Body of pancreas (tissue), 4 donors: Measurements from ENCODE around the gene FRMPD3.

Experiments
- CTCF ChIP-seq, 7 experiments: fragments of 450-650 bp in 4 of 7; fragments of 200-600 bp in 3 of 7; sonication (generic) in 3 of 7; IDR thresholded peaks; one replicate each; pipeline ENCODE4 v1.5.1; 2016 to 2019; ENCODE audit warnings: antibody characterized with exemption in 7 of 7
- POLR2A ChIP-seq, 3 donors: fragments of 450-650 bp; IDR thresholded peaks; one replicate each; pipeline ENCODE4 v1.6.1; 2016; ENCODE audit warnings: antibody characterized with exemption in 3 of 3, mild to moderate bottlenecking in 2 of 3

DNA sequence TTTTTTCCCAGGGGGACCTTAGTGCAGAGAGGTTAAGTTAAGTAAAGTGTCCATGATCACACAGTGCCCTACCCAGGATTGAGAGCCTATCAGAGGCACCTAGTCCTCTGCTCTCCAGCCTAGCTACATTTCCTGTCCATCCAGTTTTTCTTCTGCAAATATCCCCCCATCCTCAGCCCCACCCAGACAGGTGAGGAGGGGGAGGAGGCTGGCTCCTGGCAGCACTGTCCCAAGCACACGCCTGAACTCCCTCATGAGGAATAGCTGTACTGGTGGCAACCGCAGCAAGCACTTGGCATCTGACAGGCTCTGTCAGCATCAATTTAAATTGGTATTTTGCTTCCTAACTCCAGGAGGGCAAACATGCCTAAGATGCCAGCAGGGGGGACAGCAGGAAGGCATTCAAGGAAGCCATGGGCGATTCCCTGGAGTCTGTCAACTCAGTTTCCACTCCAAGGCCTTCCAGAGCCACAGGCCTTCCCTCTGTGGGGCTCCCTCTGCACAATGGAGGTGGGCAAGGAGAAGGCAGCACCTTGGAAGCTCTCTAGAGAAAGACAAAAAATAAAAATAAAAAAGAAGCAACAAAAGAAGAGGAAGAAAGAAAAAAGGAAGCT is 6.4 kb upstream of the FRMPD3 start:
- no peak for TF ChIP-seq CTCF (IDR thresholded peaks at IDR 0.05)
- TF ChIP-seq POLR2A (IDR thresholded peaks at IDR 0.05), result no peak
